SK-N-SH (cell line): ENCODE results near the gene DLX4.

ENCODE experiments used
- EP300 ChIP-seq, 2 experiments: IDR thresholded peaks; 2 replicates each; pipeline versions ENCODE4 v1.4.0 to v1.6.1; 2012; ENCODE audit warnings: borderline replicate concordance in 1 of 2, low read depth in 1 of 2, low read length in 1 of 2
- EZH2phosphoT487 ChIP-seq: fragments of 200-600 bp; sonication (generic); IDR thresholded peaks from 2 replicates; pipeline ENCODE4 v1.6.1; 2017; ENCODE audit warnings: low read depth, mixed run types, mild to moderate bottlenecking, antibody characterized with exemption, moderate library complexity, borderline replicate concordance
- MXI1 ChIP-seq: IDR thresholded peaks from 2 replicates; pipeline ENCODE4 v1.6.1; 2012; ENCODE audit warnings: mild to moderate bottlenecking, low read depth, low read length, improper control_type of control experiment
- POLR2AphosphoS5 ChIP-seq: IDR thresholded peaks from 2 replicates; pipeline ENCODE4 v1.6.1; 2012; ENCODE audit warnings: low read depth, low read length
- RAD21 ChIP-seq: IDR thresholded peaks from 2 replicates; pipeline ENCODE4 v1.6.1; 2012; ENCODE audit warnings: mild to moderate bottlenecking, low read length
- RFX5 ChIP-seq: IDR thresholded peaks from 2 replicates; pipeline ENCODE4 v1.6.1; 2012; ENCODE audit warnings: mild to moderate bottlenecking, improper control_type of control experiment, low read length
- TAF1 ChIP-seq: IDR thresholded peaks from 2 replicates; pipeline ENCODE4 v1.6.1; 2012; ENCODE audit warnings: low read depth, mild to moderate bottlenecking, low read length, moderate library complexity, borderline replicate concordance
- TEAD4 ChIP-seq: IDR thresholded peaks from 2 replicates; pipeline ENCODE4 v1.4.0; 2012; ENCODE audit warnings: mild to moderate bottlenecking, borderline replicate concordance; ENCODE audit not compliant: insufficient read depth
- YY1 ChIP-seq: IDR thresholded peaks from 2 replicates; pipeline ENCODE4 v1.4.0; 2012; ENCODE audit warnings: low read depth, mild to moderate bottlenecking
- TF ChIP-seq, protein P1 (sequence below): fragments of 200-600 bp; sonication (generic); IDR thresholded peaks from 2 replicates; pipeline ENCODE4 v1.6.1; 2017; ENCODE audit warnings: antibody characterized with exemption, mild to moderate bottlenecking, moderate library complexity
- TF ChIP-seq, protein P2 (sequence below): IDR thresholded peaks from 2 replicates; pipeline ENCODE4 v1.4.0; 2012; ENCODE audit warnings: low read depth
- TF ChIP-seq, protein P3 (sequence below): IDR thresholded peaks from 2 replicates; pipeline ENCODE4 v1.4.0; 2012; ENCODE audit warnings: low read depth, borderline replicate concordance

DNA sequence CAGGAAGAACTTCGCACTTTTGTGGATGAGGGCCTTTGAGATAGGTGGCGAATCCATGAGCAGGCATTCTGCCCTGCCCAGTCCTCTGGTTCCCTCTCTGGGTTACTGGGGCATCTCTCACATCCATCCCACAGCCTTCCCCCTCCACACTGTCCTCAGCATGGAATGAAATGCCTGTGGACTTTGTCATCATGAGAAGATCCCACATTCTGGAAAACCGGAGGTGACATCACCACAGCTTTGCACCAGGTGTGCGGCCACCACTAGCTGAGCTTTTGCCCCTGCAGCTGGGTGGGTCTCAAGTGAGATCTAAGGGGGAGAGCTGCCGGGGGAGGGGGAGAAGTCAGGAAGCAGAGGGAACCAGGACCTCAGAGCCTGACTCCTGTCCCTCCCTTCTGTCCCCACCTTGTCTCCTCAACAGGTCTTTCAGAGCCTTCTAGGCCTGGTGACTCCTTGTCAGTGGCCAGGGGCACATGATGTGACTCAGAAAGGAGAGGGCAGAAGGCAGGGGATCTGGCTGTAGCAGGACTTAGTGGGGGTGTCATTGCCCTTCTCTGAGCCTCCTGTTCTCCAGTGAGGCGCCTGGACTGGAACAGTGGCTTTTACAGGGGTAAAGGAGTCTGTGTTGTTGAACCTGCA, 40.0 kb upstream of the DLX4 start:
- TF ChIP-seq, protein P1, sequence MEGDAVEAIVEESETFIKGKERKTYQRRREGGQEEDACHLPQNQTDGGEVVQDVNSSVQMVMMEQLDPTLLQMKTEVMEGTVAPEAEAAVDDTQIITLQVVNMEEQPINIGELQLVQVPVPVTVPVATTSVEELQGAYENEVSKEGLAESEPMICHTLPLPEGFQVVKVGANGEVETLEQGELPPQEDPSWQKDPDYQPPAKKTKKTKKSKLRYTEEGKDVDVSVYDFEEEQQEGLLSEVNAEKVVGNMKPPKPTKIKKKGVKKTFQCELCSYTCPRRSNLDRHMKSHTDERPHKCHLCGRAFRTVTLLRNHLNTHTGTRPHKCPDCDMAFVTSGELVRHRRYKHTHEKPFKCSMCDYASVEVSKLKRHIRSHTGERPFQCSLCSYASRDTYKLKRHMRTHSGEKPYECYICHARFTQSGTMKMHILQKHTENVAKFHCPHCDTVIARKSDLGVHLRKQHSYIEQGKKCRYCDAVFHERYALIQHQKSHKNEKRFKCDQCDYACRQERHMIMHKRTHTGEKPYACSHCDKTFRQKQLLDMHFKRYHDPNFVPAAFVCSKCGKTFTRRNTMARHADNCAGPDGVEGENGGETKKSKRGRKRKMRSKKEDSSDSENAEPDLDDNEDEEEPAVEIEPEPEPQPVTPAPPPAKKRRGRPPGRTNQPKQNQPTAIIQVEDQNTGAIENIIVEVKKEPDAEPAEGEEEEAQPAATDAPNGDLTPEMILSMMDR: no peak
- no peak for TF ChIP-seq TAF1
- no peak for TF ChIP-seq RAD21
- TF ChIP-seq, protein P2, sequence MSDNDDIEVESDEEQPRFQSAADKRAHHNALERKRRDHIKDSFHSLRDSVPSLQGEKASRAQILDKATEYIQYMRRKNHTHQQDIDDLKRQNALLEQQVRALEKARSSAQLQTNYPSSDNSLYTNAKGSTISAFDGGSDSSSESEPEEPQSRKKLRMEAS: no peak
- no peak for TF ChIP-seq RFX5
- TF ChIP-seq YY1: no peak
- no peak for TF ChIP-seq EZH2phosphoT487
- TF ChIP-seq, protein P3, sequence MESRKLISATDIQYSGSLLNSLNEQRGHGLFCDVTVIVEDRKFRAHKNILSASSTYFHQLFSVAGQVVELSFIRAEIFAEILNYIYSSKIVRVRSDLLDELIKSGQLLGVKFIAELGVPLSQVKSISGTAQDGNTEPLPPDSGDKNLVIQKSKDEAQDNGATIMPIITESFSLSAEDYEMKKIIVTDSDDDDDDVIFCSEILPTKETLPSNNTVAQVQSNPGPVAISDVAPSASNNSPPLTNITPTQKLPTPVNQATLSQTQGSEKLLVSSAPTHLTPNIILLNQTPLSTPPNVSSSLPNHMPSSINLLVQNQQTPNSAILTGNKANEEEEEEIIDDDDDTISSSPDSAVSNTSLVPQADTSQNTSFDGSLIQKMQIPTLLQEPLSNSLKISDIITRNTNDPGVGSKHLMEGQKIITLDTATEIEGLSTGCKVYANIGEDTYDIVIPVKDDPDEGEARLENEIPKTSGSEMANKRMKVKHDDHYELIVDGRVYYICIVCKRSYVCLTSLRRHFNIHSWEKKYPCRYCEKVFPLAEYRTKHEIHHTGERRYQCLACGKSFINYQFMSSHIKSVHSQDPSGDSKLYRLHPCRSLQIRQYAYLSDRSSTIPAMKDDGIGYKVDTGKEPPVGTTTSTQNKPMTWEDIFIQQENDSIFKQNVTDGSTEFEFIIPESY: no peak
- TF ChIP-seq TEAD4: no peak
- TF ChIP-seq EP300 (IDR thresholded peaks at IDR 0.05; ENCODE audit: borderline replicate concordance in 1 of 2, low read depth in 1 of 2, low read length in 1 of 2): no peak
- no peak for TF ChIP-seq POLR2AphosphoS5
- TF ChIP-seq MXI1: no peak
